Mesenchymal stem cell (in vitro differentiated cells and primary cell): ENCODE results near the gene DHRS1.

Experiments
- DNase-seq: peaks from one replicate; pipeline ENCODE4 v3.0.0-alpha.2; 2013
- H2AFZ ChIP-seq: one replicate; pipeline ENCODE4 v1.6.1; 2013; ENCODE audit warnings: low read depth, mild to moderate bottlenecking, control low read depth, inconsistent platforms, low read length, moderate library complexity
- H2AK5ac ChIP-seq: 2 replicates; pipeline ENCODE4 v1.6.1; 2013; ENCODE audit warnings: low read length, moderate library complexity, mild to moderate bottlenecking, inconsistent platforms; ENCODE audit not compliant: severe bottlenecking
- H2BK120ac ChIP-seq: one replicate; pipeline ENCODE4 v1.6.1; 2013; ENCODE audit warnings: low read depth, mild to moderate bottlenecking, inconsistent platforms, low read length, moderate library complexity
- H2BK12ac ChIP-seq, 2 experiments: one replicate each; pipeline ENCODE4 v1.6.1; 2013; ENCODE audit warnings: inconsistent platforms in 2 of 2, low read length in 2 of 2, mild to moderate bottlenecking in 2 of 2, moderate library complexity in 2 of 2, control low read depth in 1 of 2
- H2BK15ac ChIP-seq: one replicate; pipeline ENCODE4 v1.6.1; 2013; ENCODE audit warnings: mild to moderate bottlenecking, low read depth, inconsistent platforms; ENCODE audit not compliant: poor library complexity, severe bottlenecking
- H2BK5ac ChIP-seq: 2 replicates; pipeline ENCODE4 v1.6.1; 2013; ENCODE audit warnings: low read depth, mild to moderate bottlenecking, low read length, control low read depth, inconsistent platforms; ENCODE audit not compliant: poor library complexity, severe bottlenecking
- H3K14ac ChIP-seq, 2 experiments: one replicate each; pipeline ENCODE4 v1.6.1; 2013; ENCODE audit warnings: inconsistent platforms in 2 of 2, low read length in 2 of 2, control low read depth in 1 of 2, mild to moderate bottlenecking in 1 of 2, moderate library complexity in 1 of 2
- H3K18ac ChIP-seq, 2 experiments: one replicate each; pipeline ENCODE4 v1.6.1; 2013; ENCODE audit warnings: inconsistent platforms in 2 of 2, low read length in 2 of 2, control low read depth in 1 of 2, low read depth in 1 of 2, mild to moderate bottlenecking in 1 of 2
- H3K23ac ChIP-seq, 2 experiments: one replicate each; pipeline ENCODE4 v1.6.1; 2013; ENCODE audit warnings: inconsistent platforms in 2 of 2, low read length in 2 of 2, mild to moderate bottlenecking in 2 of 2, moderate library complexity in 2 of 2, control low read depth in 1 of 2
- H3K27ac ChIP-seq: 2 replicates; pipeline ENCODE4 v1.5.1; 2013; ENCODE audit warnings: mild to moderate bottlenecking, moderate library complexity, low read length, control low read depth, inconsistent platforms; ENCODE audit not compliant: poor library complexity, severe bottlenecking
- H3K27me3 ChIP-seq, 2 experiments: 2 replicates each; pipeline versions ENCODE4 v1.6.1 to v1.7.0; 2013; ENCODE audit warnings: low read length in 2 of 2, mild to moderate bottlenecking in 2 of 2, moderate library complexity in 2 of 2, control low read depth in 1 of 2, inconsistent platforms in 1 of 2; ENCODE audit not compliant: control insufficient read depth in 1 of 2, insufficient read depth in 1 of 2
- H3K36me3 ChIP-seq, 2 experiments: 2 replicates each; pipeline versions ENCODE4 v1.6.1 to v1.7.0; 2013; ENCODE audit warnings: low read length in 2 of 2, control low read depth in 1 of 2, inconsistent platforms in 1 of 2, low read depth in 1 of 2, mild to moderate bottlenecking in 1 of 2; ENCODE audit not compliant: insufficient read depth in 2 of 2, control insufficient read depth in 1 of 2
- H3K4ac ChIP-seq, 2 experiments: one replicate each; pipeline ENCODE4 v1.6.1; 2013; ENCODE audit warnings: inconsistent platforms in 2 of 2, low read length in 2 of 2, mild to moderate bottlenecking in 2 of 2, moderate library complexity in 2 of 2, control low read depth in 1 of 2, low read depth in 1 of 2
- H3K4me1 ChIP-seq: 2 replicates; pipeline ENCODE4 v1.6.1; 2013; ENCODE audit warnings: low read depth, low read length, control low read depth; ENCODE audit not compliant: control insufficient read depth, insufficient read depth
- H3K4me2 ChIP-seq: 2 replicates; pipeline ENCODE4 v1.6.1; 2013; ENCODE audit warnings: low read length, mild to moderate bottlenecking, inconsistent platforms; ENCODE audit not compliant: poor library complexity, severe bottlenecking
- H3K4me3 ChIP-seq, 2 experiments: 2 replicates each; pipeline versions ENCODE4 v1.5.1 to v1.7.0; 2013; ENCODE audit warnings: low read length in 2 of 2, mild to moderate bottlenecking in 2 of 2, control low read depth in 1 of 2, low read depth in 1 of 2; ENCODE audit not compliant: insufficient read depth in 1 of 2
- H3K79me1 ChIP-seq: replicated peaks from 2 replicates; pipeline ENCODE4 v1.6.1; 2013; ENCODE audit warnings: mild to moderate bottlenecking, control low read depth, low read length, inconsistent platforms; ENCODE audit not compliant: poor library complexity, severe bottlenecking
- H3K9ac ChIP-seq: 2 replicates; pipeline ENCODE4 v1.7.0; 2013; ENCODE audit warnings: mild to moderate bottlenecking, low read length, moderate library complexity
- H3K9me3 ChIP-seq: 2 replicates; pipeline ENCODE4 v1.7.0; 2013; ENCODE audit warnings: mild to moderate bottlenecking, low read length; ENCODE audit not compliant: control insufficient read depth
- H4K8ac ChIP-seq: one replicate; pipeline ENCODE4 v1.6.1; 2013; ENCODE audit warnings: inconsistent platforms, mild to moderate bottlenecking, low read length, moderate library complexity
- H4K91ac ChIP-seq: one replicate; pipeline ENCODE4 v1.6.1; 2013; ENCODE audit warnings: mild to moderate bottlenecking, low read length, inconsistent platforms
- WGBS: methylation state at CpG from one replicate; pipeline ENCODE4 v1.1.7; 2013; ENCODE audit warnings: mixed read lengths; 5-methylcytosine and 5-hydroxymethylcytosine counted together

Gene DHRS1

GRCh38 chr14:24338843-24339242, 39.3 kb upstream of the DHRS1 start:
- 80% methylated on average over 14 of the region's 14 CpGs for WGBS
- Histone ChIP-seq H3K4me1 (peaks cover 29% of the 10 kb centered on the region), H3K4ac (no peak overlapping the region), H4K8ac (no peak overlapping the region), H4K91ac (no peak overlapping the region), H2BK120ac (no peak overlapping the region), H3K4me2 (peak overlapping the region; percentile 83), H3K9ac (peak overlapping the region; percentile 81), H3K27ac (no peak overlapping the region), H2AFZ (no peak overlapping the region), H3K14ac (peak overlapping the region in 1 of 2 experiments; percentile 56), H2BK15ac (no peak overlapping the region), H3K23ac (peak overlapping the region in 1 of 2 experiments; percentile 70), H2AK5ac (no peak overlapping the region), H3K4me3 (peak overlapping the region in 1 of 2 experiments; percentile 91), H2BK5ac (no peak overlapping the region), H3K27me3 (peaks cover 29 to 64% of the 10 kb centered on the region in 2 experiments), H2BK12ac (no peak overlapping the region), H3K36me3 (peaks cover 4 to 18% of the 10 kb centered on the region in 2 experiments), H3K18ac (peak overlapping the region in 1 of 2 experiments; percentile 80), H3K9me3 (no peaks in the 10 kb centered on the region), H3K79me1 (no peaks in the 10 kb centered on the region)
- DNase-seq, result no peak

- Histone ChIP-seq H3K27me3 (peaks cover 29 to 67% of the 10 kb centered on the region in 2 experiments), H3K23ac (no peak overlapping the region), H3K79me1 (no peaks in the 10 kb centered on the region), H2AK5ac (no peak overlapping the region), H3K18ac (no peak overlapping the region), H3K36me3 (peaks cover 4 to 18% of the 10 kb centered on the region in 2 experiments), H4K8ac (no peak overlapping the region), H2BK12ac (no peak overlapping the region), H3K14ac (no peak overlapping the region), H3K9ac (no peak overlapping the region), H3K9me3 (no peaks in the 10 kb centered on the region), H4K91ac (no peak overlapping the region), H3K4me2 (no peak overlapping the region), H2BK120ac (no peak overlapping the region), H3K4ac (no peak overlapping the region), H2AFZ (no peak overlapping the region), H3K4me3 (no peak overlapping the region), H3K27ac (no peak overlapping the region), H2BK15ac (peak overlapping the region; percentile 49), H2BK5ac (no peak overlapping the region), H3K4me1 (peaks cover 32% of the 10 kb centered on the region)
- no peak for DNase-seq
- WGBS, result 90% methylated on average over 8 of the region's 8 CpGs
Observed at GRCh38 chr14:24337824-24338175, 38.2 kb upstream of the DHRS1 start.

- H2BK15ac ChIP-seq, result no peak overlapping the region
- H3K4me1 ChIP-seq, result peaks cover 38% of the 10 kb centered on the region
- H3K4me3 ChIP-seq, result no peak overlapping the region
- 92% methylated on average over 6 of the region's 7 CpGs for WGBS
- H2AK5ac ChIP-seq, result no peak overlapping the region
- H3K18ac ChIP-seq, result no peak overlapping the region
- H3K23ac ChIP-seq, result no peak overlapping the region
- H3K9me3 ChIP-seq, result no peaks in the 10 kb centered on the region
- no peak overlapping the region for H3K9ac ChIP-seq
- H3K27me3 ChIP-seq, result peaks cover 29 to 72% of the 10 kb centered on the region in 2 experiments
- H2BK120ac ChIP-seq, result no peak overlapping the region
- no peak for DNase-seq
- H3K4me2 ChIP-seq, result no peak overlapping the region
- H4K91ac ChIP-seq, result no peak overlapping the region
- no peaks in the 10 kb centered on the region for H3K79me1 ChIP-seq
- no peak overlapping the region for H2BK5ac ChIP-seq
- no peak overlapping the region for H3K14ac ChIP-seq
- no peak overlapping the region for H3K27ac ChIP-seq
- H3K4ac ChIP-seq, result no peak overlapping the region
- H4K8ac ChIP-seq, result no peak overlapping the region
- H2BK12ac ChIP-seq, result no peak overlapping the region
- H3K36me3 ChIP-seq, result peaks cover 4 to 18% of the 10 kb centered on the region in 2 experiments
- no peak overlapping the region for H2AFZ ChIP-seq
Observed at GRCh38 chr14:24337144-24337823, 37.7 kb upstream of the DHRS1 start.

- no peak overlapping the region for H4K91ac ChIP-seq
- peaks cover 4 to 18% of the 10 kb centered on the region in 2 experiments for H3K36me3 ChIP-seq
- H3K23ac ChIP-seq, result no peak overlapping the region
- H3K27me3 ChIP-seq, result peaks cover 29 to 62% of the 10 kb centered on the region in 2 experiments
- no peaks in the 10 kb centered on the region for H3K9me3 ChIP-seq
- H3K4me3 ChIP-seq, result no peak overlapping the region
- no peak overlapping the region for H2BK12ac ChIP-seq
- H2BK120ac ChIP-seq, result no peak overlapping the region
- H2BK15ac ChIP-seq, result no peak overlapping the region
- WGBS, result 74% methylated on average over 11 of the region's 12 CpGs
- no peaks in the 10 kb centered on the region for H3K79me1 ChIP-seq
- H3K27ac ChIP-seq, result no peak overlapping the region
- no peak for DNase-seq
- peak overlapping the region in 1 of 2 experiments; percentile 63 for H3K14ac ChIP-seq
- H3K4me1 ChIP-seq, result peaks cover 41% of the 10 kb centered on the region
- H4K8ac ChIP-seq, result no peak overlapping the region
- H3K9ac ChIP-seq, result no peak overlapping the region
- no peak overlapping the region for H2BK5ac ChIP-seq
- no peak overlapping the region for H2AK5ac ChIP-seq
- H2AFZ ChIP-seq, result no peak overlapping the region
- H3K18ac ChIP-seq, result peak overlapping the region in 1 of 2 experiments; percentile 6
- no peak overlapping the region for H3K4me2 ChIP-seq
- H3K4ac ChIP-seq, result no peak overlapping the region
Observed at GRCh38 chr14:24335461-24336171, 36.0 kb upstream of the DHRS1 start.
